Measurements from ENCODE around the gene LRRC36.

Gene LRRC36

GRCh38 chr16:67386861-67387455, 60.3 kb downstream of the LRRC36 start:
- Histone ChIP-seq H3K9me3 (ENCODE audit: insufficient read depth, low read depth, low read length) (no peaks in the 10 kb centered on the region), H3K36me3 (ENCODE audit: insufficient read depth, low read depth, low read length) (no peaks in the 10 kb centered on the region), H3K4me1 (ENCODE audit: insufficient read depth, low read length) (0 out of 2 replicates have a peak, but pooled peaks cover 6% of the 10 kb centered on the region), H3K9ac (ENCODE audit: low read depth, low read length) (no peak overlapping the region), H3K4me3 (ENCODE audit: low read length) (no peak overlapping the region), H3K27ac (ENCODE audit: low read length) (no peak overlapping the region), H3K27me3 (ENCODE audit: insufficient read depth, low read length) (peaks cover 14% of the 10 kb centered on the region)

GRCh38 chr16:67387479-67388079, 61.0 kb downstream of the LRRC36 start:
- Histone ChIP-seq H3K27me3 (ENCODE audit: insufficient read depth, low read length) (peaks cover 20% of the 10 kb centered on the region), H3K9me3 (ENCODE audit: insufficient read depth, low read depth, low read length) (no peaks in the 10 kb centered on the region), H3K4me3 (ENCODE audit: low read length) (no peak overlapping the region), H3K36me3 (ENCODE audit: insufficient read depth, low read depth, low read length) (no peaks in the 10 kb centered on the region), H3K9ac (ENCODE audit: low read depth, low read length) (no peak overlapping the region), H3K27ac (ENCODE audit: low read length) (no peak overlapping the region), H3K4me1 (ENCODE audit: insufficient read depth, low read length) (0 out of 2 replicates have a peak, but pooled peaks cover 6% of the 10 kb centered on the region)

GRCh38 chr16:67388191-67388590, 61.6 kb downstream of the LRRC36 start:
- Histone ChIP-seq H3K27me3 (ENCODE audit: insufficient read depth, low read length) (peaks cover 26% of the 10 kb centered on the region), H3K9ac (ENCODE audit: low read depth, low read length) (no peak overlapping the region), H3K36me3 (ENCODE audit: insufficient read depth, low read depth, low read length) (no peaks in the 10 kb centered on the region), H3K9me3 (ENCODE audit: insufficient read depth, low read depth, low read length) (no peaks in the 10 kb centered on the region), H3K4me1 (ENCODE audit: insufficient read depth, low read length) (0 out of 2 replicates have a peak, but pooled peaks cover 5% of the 10 kb centered on the region), H3K27ac (ENCODE audit: low read length) (no peak overlapping the region), H3K4me3 (ENCODE audit: low read length) (no peak overlapping the region)

GRCh38 chr16:67388591-67388990, 62.0 kb downstream of the LRRC36 start:
- Histone ChIP-seq H3K4me1 (ENCODE audit: insufficient read depth, low read length) (peaks cover 3% of the 10 kb centered on the region; the same call in 1 of the 2 replicates), H3K9me3 (ENCODE audit: insufficient read depth, low read depth, low read length) (no peaks in the 10 kb centered on the region), H3K4me3 (ENCODE audit: low read length) (no peak overlapping the region), H3K9ac (ENCODE audit: low read depth, low read length) (no peak overlapping the region), H3K36me3 (ENCODE audit: insufficient read depth, low read depth, low read length) (no peaks in the 10 kb centered on the region), H3K27ac (ENCODE audit: low read length) (no peak overlapping the region), H3K27me3 (ENCODE audit: insufficient read depth, low read length) (peaks cover 30% of the 10 kb centered on the region)

GRCh38 chr16:67389911-67390815, 63.5 kb downstream of the LRRC36 start:
- Histone ChIP-seq H3K36me3 (ENCODE audit: insufficient read depth, low read depth, low read length) (no peaks in the 10 kb centered on the region), H3K9ac (ENCODE audit: low read depth, low read length) (no peak overlapping the region), H3K4me1 (ENCODE audit: insufficient read depth, low read length) (peaks cover 3% of the 10 kb centered on the region; the same call in 1 of the 2 replicates), H3K27me3 (ENCODE audit: insufficient read depth, low read length) (peaks cover 46% of the 10 kb centered on the region), H3K4me3 (ENCODE audit: low read length) (no peak overlapping the region), H3K27ac (ENCODE audit: low read length) (no peak overlapping the region), H3K9me3 (ENCODE audit: insufficient read depth, low read depth, low read length) (no peaks in the 10 kb centered on the region)

GRCh38 chr16:67390816-67391423, 64.3 kb downstream of the LRRC36 start:
- Histone ChIP-seq H3K9me3 (ENCODE audit: insufficient read depth, low read depth, low read length) (no peaks in the 10 kb centered on the region), H3K27me3 (ENCODE audit: insufficient read depth, low read length) (peaks cover 54% of the 10 kb centered on the region), H3K4me1 (ENCODE audit: insufficient read depth, low read length) (peaks cover 4% of the 10 kb centered on the region; the same call in 1 of the 2 replicates), H3K4me3 (ENCODE audit: low read length) (no peak overlapping the region), H3K36me3 (ENCODE audit: insufficient read depth, low read depth, low read length) (no peaks in the 10 kb centered on the region), H3K9ac (ENCODE audit: low read depth, low read length) (no peak overlapping the region), H3K27ac (ENCODE audit: low read length) (no peak overlapping the region)

- Histone ChIP-seq H3K27me3 (ENCODE audit: insufficient read depth, low read length) (peaks cover 60% of the 10 kb centered on the region), H3K4me1 (ENCODE audit: insufficient read depth, low read length) (peaks cover 5% of the 10 kb centered on the region; the same call in 1 of the 2 replicates), H3K27ac (ENCODE audit: low read length) (no peak overlapping the region), H3K36me3 (ENCODE audit: insufficient read depth, low read depth, low read length) (no peaks in the 10 kb centered on the region), H3K9ac (ENCODE audit: low read depth, low read length) (no peak overlapping the region), H3K4me3 (ENCODE audit: low read length) (no peak overlapping the region), H3K9me3 (ENCODE audit: insufficient read depth, low read depth, low read length) (no peaks in the 10 kb centered on the region)
Measured at GRCh38 chr16:67391424-67392300, 65.0 kb downstream of the LRRC36 start.

GRCh38 chr16:67392301-67393059, 65.9 kb downstream of the LRRC36 start:
- H3K9me3 ChIP-seq (ENCODE audit: insufficient read depth, low read depth, low read length), result no peaks in the 10 kb centered on the region
- no peak overlapping the region for H3K9ac ChIP-seq (ENCODE audit: low read depth, low read length)
- H3K36me3 ChIP-seq (ENCODE audit: insufficient read depth, low read depth, low read length), result no peaks in the 10 kb centered on the region
- H3K4me1 ChIP-seq (ENCODE audit: insufficient read depth, low read length), result peaks cover 8% of the 10 kb centered on the region; the same call in 1 of the 2 replicates
- H3K27me3 ChIP-seq (ENCODE audit: insufficient read depth, low read length), result peaks cover 65% of the 10 kb centered on the region
- H3K4me3 ChIP-seq (ENCODE audit: low read length), result peak overlapping the region; percentile 57; the same call in 1 of the 2 replicates
- no peak overlapping the region for H3K27ac ChIP-seq (ENCODE audit: low read length)

- Histone ChIP-seq H3K27me3 (ENCODE audit: insufficient read depth, low read length) (peaks cover 70% of the 10 kb centered on the region), H3K9ac (ENCODE audit: low read depth, low read length) (no peak within 1 kb of the TSS), H3K27ac (ENCODE audit: low read length) (no peak within 1 kb of the TSS), H3K9me3 (ENCODE audit: insufficient read depth, low read depth, low read length) (no peaks in the 10 kb centered on the region), H3K36me3 (ENCODE audit: insufficient read depth, low read depth, low read length) (no peaks in the 10 kb centered on the region), H3K4me3 (ENCODE audit: low read length) (peak within 1 kb of the TSS; percentile 57; the same call in 1 of the 2 replicates), H3K4me1 (ENCODE audit: insufficient read depth, low read length) (peaks cover 8% of the 10 kb centered on the region; the same call in 1 of the 2 replicates)
Measured at GRCh38 chr16:67393111-67393787, 66.6 kb downstream of the LRRC36 start, which contains the start of gene TPPP3. Gene TPPP3 (minus strand): TSS chr16:67393498. CDS start chr16:67391111, 2,387 bp downstream.

GRCh38 chr16:67393788-67394154, 67.2 kb downstream of the LRRC36 start:
- Histone ChIP-seq H3K9ac (ENCODE audit: low read depth, low read length) (no peak overlapping the region), H3K36me3 (ENCODE audit: insufficient read depth, low read depth, low read length) (no peaks in the 10 kb centered on the region), H3K27ac (ENCODE audit: low read length) (no peak overlapping the region), H3K9me3 (ENCODE audit: insufficient read depth, low read depth, low read length) (no peaks in the 10 kb centered on the region), H3K27me3 (ENCODE audit: insufficient read depth, low read length) (peaks cover 75% of the 10 kb centered on the region), H3K4me3 (ENCODE audit: low read length) (peak overlapping the region; percentile 57; the same call in 1 of the 2 replicates), H3K4me1 (ENCODE audit: insufficient read depth, low read length) (peaks cover 8% of the 10 kb centered on the region; the same call in 1 of the 2 replicates)

All from iPS-20b (cell line).